Vagina (tissue), 2 donors: ENCODE measurements around the gene CAMK4.

ENCODE experiments used
- CTCF ChIP-seq, 3 experiments: fragments of 450-650 bp in 2 of 3; fragments of 200-600 bp in 1 of 3; sonication (generic) in 1 of 3; IDR thresholded peaks; one replicate each; pipeline ENCODE4 v1.5.1; 2017 to 2019; ENCODE audit warnings: antibody characterized with exemption in 3 of 3, mild to moderate bottlenecking in 2 of 3, moderate library complexity in 2 of 3
- POLR2A ChIP-seq, 2 donors: fragments of 450-650 bp; IDR thresholded peaks; one replicate each; pipeline ENCODE4 v1.6.1; 2017; ENCODE audit warnings: antibody characterized with exemption in 2 of 2, mild to moderate bottlenecking in 2 of 2, moderate library complexity in 2 of 2
- POLR2AphosphoS5 ChIP-seq, 2 donors: sonication (generic); formaldehyde crosslinking; IDR thresholded peaks; one replicate each; pipeline ENCODE4 v1.9.0; 2017; ENCODE audit warnings: antibody characterized with exemption in 2 of 2, mild to moderate bottlenecking in 2 of 2, low read depth in 1 of 2; ENCODE audit not compliant: insufficient read depth in 1 of 2

GRCh38 chr5:111320953-111321352 is 96.8 kb downstream of the CAMK4 start:
- TF ChIP-seq CTCF (IDR thresholded peaks at IDR 0.05) (no peak), POLR2A (IDR thresholded peaks at IDR 0.05) (no peak), POLR2AphosphoS5 (IDR thresholded peaks at IDR 0.05; ENCODE audit: insufficient read depth in 1 of 2, low read depth in 1 of 2) (no peak)
